GM18507 (cell line): Measurements from ENCODE around the gene DBH.
"Not testable (repeated sequence)": the region's sequence is repeated elsewhere in the genome, so short reads cannot be mapped to it uniquely, and the experiment has no call there.

ENCODE experiments used
- DNase-seq: peaks from one replicate; pipeline ENCODE4 v3.0.0; 2011; ENCODE audit warnings: low read depth; ENCODE audit not compliant: insufficient read length; ENCODE audit errors: extremely low spot score
- FAIRE-seq: peaks from 2 replicates; lab custom pipeline; 2011; peaks lifted over from hg19 to GRCh38; lab: Jason Lieb, UNC

DBH gene

DNA sequence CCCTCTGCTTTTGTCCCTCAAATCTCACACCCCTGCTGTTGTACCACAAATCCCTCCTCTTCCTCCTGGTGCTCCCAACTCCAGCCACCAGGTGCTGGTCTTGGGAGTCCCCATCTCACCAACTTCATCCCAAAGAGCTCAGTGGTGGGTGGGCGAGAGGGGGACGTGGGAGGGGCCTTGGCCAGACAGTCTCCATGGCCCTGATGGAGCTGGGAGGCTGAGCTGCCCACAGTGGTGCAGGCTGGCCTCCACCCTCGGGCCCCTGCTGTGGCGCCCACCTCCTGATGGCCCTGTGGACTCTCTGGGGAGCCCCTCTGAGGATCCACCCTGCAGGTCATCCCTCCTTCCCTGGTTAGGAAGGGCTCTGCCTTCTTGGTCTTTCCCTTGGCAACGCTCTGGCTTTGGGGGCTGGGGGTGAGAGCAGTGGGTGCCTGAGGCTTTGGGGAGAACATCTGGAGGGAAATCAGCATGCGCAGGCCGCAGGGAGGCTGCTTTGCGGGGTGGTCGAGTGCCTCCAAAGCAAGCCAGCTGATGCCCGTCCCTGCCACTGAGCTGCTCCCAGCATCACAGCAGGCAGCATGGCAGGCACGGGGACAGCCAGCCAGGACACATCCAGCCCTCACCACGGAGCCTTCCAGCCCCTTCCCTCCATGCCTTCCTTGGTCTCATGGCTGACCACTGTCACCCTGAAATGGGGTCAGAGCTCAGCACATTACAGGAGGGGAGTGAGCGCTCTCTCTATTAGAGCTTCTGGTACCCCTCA, 19.3 kb upstream of the DBH start:
- no peak for DNase-seq
- FAIRE-seq, result no peak

DNA sequence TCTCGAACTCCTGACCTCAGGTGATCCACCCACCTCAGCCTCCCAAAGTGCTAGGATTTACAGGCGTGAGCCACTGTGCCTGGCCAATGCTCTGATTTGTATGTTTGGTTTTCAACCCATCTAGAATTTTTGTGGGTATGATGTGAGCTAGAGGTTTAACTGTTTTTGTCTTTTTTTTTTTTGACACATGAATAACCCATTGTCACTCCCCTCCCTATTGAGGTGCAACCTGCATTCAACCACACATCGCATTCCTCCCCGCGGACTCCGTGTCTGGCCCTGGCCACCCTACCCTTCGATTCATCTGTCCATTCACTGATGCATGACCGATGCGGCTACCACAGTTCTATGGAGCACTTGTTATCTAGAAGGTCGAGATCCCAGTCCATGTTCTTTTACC, 17.4 kb upstream of the DBH start:
- DNase-seq (no peak), FAIRE-seq (no peak)

DNA sequence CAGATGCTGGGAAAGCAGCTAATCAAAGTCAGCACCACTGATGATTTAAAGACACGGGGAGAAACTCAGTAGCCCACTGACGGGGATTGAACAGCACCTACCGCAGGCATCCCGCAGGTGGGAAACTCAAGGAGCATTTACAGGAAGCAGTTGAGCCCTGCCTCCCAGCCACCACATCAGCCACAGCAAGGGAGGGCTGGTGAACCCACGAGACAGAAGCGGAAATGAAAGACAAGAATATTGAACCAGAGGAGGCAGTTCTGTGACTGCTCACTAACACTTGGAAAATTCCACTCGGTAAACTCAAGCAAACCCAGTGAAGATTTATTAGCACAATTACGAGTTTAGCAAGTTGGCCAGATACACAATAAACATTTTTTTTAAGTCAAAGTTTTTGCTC, 16.4 kb upstream of the DBH start:
- FAIRE-seq (peak; percentile 72), DNase-seq (no peak)

DNA sequence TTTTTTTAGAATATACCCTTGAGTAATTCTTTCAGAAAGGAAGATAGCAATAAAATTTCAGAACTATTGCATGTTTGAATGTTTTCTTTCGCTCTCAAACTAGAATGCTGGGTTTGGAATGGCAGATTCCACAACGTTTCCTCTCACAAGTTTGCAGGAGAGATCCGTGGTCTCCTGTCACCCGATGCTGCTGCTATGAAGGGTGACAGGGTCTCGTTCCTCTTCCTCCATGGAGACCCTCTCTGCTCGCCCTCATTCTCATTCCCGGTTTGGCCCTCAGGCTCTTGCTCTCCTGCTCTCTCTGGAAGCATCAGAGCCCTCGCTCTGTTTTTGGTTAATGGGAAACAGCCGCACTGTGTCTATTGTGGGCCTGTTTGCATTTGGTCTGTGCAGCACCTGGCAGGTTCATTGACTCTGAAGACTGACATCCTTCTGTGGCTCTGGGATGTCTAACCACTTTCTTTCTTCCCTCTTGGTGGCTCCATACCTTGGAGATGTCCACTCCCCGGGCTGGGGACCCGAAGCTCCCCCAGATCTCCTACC, 14.4 kb upstream of the DBH start:
- no peak for DNase-seq
- no peak for FAIRE-seq

DNA sequence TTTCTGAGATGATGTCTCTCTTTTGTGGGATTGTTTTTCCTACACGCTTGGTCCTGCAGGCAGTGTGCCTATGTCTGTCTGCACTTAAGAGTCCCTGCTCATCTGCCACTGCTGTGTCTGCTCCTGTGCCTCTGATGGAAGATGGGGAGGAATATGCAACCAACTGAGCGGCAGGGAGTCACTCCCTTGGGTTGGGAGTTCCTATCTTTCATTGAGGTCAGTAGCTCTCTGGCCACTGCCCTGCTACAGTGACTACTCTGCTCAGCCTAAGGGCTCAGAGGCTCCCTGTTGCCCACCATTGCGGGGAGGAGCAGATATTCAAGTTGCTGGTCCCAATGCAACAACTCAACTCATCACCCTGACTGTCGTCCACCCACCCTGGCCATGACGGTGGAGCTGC, 13.6 kb upstream of the DBH start:
- DNase-seq (no peak), FAIRE-seq (no peak)

DNA sequence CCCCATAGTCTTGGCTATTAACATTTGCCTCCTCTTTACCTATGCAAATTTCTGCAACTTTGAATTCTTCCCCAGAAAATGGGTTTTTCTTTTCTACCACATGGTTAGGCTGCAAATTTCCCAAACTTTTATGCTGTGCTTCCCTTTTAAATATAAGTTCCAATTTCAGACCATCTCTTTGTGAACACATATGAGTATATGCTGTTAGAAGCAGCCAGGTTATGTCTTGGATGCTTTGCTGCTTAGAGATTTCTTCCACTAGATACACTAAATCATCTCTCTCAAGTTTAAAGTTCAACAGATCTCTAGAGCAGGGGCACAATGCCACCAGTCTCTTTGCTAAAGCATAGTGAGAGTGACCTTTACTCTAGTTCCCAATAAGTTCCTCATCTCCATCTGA, 10.2 kb upstream of the DBH start:
- not testable (repeated sequence) for DNase-seq, FAIRE-seq

DNA sequence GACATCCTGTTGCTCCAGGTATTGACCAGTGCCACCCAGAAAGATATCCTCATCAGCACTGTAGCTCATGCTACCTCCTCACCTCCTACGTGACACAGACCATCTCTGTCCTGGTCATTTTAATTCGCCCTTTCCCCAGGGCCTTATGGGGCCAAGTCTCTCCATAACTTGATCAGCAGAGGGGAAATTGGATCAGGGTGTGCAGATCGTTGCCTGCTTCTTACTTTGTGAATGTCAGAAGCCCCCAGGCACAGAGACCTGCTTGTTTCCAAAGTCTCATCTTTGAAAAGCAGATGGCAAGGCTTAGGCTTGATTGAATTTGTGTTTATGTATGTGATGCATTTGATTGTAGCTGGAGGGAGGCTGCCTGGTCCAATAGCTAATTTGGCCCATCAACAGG, 8.8 kb upstream of the DBH start:
- no peak for FAIRE-seq
- DNase-seq, result no peak

DNA sequence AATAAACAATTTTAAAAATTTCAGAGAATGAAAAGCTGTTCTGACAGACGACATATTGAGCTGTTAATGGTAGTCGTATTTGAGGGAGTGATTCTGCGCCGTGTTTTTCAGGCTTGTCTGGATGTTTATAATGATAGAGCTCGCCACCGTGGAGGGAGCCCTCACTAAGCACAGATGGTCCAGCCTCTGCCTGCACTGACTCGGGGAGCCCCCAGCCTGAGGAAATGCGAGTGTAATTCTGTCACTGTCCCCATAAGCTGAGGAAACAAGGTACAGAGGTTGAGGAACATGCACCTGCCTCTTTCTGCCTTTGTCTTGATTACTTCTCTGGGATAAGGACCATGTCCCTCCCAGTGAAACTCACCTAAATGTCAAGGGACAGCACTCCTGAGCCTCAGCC, 7.4 kb upstream of the DBH start:
- FAIRE-seq (no peak), DNase-seq (no peak)

DNA sequence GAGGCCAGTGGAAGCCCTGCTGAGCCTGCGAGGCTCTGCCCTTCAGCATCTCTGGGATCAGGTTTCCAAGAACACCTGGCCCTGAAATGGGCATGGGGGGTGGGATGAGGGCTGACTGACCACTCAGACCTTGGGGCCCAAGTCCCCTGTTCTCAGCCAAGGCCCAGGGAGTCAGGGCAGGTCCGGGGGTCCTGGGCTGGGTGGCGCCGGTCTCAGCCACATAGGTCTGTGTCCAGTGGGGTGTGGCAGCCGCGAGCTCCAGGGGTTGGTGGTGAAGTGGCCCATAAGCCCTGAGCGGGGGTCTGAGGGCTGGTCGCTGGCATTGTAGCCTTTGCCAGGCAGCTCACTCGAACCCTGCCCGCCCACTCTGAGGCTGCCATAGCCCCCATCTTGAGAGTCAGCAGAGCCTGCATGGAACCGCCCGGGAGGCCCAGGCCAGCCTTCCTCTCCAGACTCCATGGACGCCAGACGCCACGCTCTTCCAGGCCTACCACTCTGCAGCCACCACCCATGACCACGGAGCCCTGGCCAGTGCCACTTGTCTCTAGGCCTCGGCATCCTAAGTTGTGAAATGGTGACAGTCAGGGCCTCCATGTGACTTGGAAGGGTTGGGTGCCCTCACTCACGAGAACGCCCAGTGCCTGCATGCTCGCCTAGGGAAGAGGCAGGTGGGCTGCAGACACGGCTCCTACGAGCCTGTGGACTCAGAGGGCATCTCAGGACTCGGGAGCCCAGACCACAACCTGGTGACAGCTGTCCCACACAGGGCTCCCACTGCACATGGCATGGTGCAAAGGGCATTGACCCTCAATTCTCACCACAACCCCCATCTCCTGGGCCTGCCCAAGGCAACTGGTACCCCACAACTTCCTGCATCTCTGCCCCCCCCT, 6.7 kb upstream of the DBH start:
- no peak for DNase-seq
- no peak for FAIRE-seq

DNA sequence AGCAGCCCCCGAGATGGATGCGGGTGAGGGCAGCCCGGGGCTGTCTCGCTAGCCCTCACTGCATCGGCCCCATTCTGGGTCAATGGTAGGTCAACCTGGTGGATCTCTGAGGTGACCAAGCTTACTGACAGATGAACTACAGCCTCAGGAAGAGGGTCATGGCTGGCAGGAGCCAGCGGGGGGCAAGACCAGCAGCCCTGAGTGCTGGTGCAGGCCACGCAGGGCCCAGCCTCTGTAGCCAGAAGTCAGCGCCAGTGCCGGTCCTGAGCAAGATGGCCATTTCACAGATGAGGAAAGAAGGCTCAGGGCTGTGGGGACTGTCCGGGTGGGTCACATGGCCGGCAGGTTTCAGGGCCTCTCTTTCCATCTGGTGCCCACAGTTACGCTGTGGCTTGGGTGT, 5.1 kb upstream of the DBH start:
- DNase-seq (no peak), FAIRE-seq (no peak)

DNA sequence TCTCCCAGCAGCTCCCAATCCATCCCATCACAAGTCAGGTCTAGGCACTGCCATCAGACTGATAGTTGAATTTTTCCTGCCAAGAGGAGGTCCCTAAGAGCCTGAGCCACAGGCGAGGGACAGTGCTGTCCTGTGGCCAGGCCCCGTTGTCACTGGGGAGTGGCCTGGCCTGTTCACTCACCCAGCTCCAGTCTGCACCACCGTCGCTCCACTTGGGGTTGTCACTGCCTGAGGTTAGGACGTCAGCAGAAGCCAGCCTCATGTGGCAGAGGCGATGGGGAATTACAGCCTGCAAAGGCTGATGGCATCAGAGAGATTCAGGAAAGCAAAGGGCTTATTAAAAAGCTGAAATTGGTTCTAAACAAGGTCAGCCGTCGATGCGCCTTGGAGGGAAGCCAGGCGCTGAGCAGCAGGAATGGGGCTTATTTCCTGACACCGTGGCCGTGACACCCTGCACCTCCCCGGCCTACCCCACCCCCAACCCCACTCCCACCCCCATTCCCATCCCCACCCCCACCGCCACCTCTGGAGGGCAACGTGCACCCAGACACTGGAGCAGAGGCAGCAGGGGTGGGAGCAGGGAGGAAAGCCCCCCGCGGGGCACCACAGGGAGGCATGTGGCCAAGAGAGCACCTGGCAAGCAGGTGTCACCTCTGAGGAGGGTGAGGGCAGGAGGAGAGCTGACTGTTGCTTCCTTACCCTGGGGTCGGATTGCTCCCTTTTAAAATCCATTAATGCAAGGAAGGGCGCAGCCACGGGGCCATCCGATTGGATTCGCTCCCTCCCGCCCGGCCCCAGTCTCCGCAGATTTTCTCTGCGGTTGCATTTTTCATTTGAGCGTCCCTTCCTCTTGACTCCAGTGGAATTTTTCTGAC, 3.1 kb upstream of the DBH start:
- no peak for DNase-seq
- no peak for FAIRE-seq

DNA sequence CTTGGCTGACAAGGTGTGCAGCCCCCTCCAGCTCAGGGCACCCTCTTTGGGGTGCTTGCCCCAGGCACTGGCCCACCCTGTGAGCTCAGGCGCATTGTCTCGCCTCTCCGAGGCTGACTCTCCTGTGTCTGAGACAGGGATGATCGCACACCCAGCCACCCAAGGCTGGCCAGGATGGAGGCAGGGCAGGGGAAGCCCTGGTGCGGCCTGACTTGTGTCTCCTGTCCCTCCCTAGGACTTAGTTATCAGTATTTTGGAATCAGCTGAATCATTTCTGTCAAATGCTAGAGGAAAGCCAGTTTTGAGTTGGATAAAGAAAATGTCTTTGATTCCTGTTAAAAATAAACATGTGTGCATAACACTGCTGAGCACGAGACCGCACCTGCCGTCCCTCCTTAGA, 2.5 kb upstream of the DBH start:
- FAIRE-seq, result no peak
- no peak for DNase-seq

DNA sequence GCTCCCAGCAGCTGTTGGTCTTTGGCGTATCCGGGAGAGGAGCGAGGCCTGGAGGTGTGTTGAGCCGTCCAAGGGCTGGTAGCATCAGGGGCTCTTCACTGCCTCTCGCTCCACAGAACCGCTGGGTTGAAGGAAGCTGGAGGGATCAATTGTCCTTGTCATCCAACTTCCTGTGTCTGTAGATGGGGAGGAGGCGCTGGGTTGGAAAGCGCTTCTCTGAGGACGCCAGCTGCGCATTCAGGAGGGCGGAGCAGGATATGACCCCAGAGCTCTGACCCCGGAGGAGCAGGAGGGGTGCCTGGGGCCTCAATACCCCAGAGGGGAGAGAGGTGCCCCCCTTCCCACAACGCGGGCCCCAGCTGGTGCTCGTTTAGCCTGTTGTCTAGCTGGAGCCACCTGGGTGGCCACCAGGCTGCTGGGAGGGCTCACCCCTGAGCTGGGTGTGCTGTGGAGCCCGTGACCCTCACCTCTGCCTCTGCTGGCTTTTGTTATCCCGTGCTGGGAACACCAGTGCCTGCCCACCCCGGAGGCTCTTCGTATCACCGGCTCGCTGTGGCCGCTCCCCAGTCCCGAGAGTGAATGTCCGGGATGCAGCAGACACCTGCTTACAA, 2.0 kb upstream of the DBH start:
- FAIRE-seq (no peak), DNase-seq (no peak)

DNA sequence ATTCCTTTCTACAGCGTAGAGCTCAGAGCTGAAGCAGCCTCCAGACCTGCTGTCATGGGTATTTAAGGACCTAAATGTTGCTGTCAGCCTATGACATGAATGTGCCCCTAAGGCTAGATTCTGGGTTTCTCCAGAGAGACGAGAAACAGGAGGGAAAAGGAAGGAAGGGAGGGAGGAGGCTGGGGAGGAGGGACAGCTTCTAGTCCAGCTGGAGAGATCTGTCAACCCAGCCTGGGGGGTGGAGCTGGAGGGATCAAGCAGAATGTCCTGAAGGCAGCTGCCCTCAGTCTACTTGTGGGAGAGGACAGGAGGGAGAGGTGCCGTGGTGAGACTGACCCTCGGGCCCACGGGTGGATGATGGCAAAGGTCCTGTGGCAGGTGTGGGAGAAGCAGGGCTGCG, 1.1 kb upstream of the DBH start:
- DNase-seq (no peak), FAIRE-seq (no peak)

DNA sequence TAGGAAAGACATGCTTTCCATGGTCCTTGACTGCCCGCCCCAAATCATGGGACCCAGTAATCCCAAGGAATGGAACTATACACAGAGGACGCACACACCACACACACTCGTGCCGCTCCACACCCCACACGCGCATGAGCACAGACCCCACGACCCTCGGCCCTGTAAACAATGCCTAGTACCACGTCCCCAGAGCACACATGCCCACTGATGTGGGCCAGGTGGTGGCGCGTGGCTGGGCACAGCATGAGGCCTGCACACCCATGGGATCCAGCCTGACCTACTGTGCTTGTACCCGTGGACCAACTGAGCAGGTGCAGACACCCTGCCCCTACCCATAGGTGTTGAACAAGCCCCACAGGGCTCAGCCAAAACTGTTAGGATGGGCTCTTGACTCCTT, 739 bp downstream of the DBH start:
- FAIRE-seq (no peak), DNase-seq (no peak)

DNA sequence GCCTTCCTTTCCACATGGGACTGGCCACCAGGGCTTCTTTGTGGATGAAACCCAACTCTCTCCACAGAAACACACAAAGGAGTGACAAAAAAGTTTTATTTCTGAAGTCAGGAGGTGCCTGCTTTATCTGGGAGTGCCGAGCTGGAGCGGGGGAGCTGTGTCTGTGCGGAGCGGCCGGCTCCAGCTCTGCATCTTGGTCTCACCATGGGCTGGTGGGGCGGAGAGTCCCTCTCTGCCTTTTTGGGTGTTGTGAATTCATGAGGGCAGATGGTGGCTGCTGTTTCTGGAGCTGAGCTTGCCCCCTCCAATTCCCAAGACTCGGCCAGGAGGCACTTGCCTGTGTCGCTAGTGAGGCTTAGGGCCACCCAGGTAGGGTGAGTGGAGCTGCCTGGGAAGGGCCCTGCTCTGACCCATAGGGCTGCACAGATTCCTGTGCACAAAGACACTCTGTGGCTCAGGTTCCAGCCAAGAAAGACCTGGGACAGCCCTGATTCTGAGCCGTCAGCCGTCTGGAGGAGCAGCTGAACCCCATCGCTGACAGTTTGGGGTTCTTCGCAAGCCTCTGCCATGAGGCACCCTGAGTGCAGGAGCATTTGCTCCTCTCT, 1.4 kb downstream of the DBH start:
- DNase-seq, result no peak
- no peak for FAIRE-seq

DNA sequence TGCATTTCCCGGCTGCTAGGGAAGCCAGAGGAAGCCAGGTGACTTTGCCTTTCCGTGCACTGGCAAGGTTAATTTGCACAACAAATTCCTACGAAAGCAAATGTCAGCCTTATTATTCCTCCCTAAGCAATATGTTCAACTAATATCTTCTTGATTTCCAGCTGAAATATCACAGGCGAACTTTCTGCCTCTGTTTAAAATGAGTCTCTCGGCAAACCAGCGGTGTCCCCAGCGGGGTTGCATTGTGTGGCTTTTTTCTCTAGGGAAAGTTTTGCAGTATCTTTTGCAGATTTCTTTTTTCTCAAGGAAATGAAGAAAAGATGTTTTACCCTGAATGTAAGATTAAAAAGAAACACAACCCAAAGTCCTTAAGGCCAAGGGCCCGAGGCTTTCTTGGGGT, 1.9 kb downstream of the DBH start:
- FAIRE-seq (no peak), DNase-seq (no peak)

DNA sequence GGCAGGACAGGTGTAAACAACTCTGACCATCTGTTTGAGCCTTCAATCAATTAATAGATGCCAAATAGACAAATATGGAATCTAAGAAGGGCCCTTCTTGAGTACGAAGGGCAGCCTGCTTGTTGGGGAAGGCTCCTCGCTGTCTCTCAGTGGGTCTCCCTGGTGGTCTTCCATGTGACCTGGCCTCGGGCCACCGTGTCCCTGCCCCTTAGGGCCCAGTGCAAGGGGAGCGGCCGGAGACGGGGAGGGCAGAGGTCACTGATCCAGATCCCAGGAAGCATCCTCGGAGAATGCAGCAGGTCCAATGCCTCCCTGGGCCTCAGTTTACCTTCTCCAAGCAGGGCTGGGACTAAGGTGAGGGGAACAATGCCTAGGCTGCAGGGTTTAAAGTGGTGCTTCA, 2.5 kb downstream of the DBH start:
- no peak for DNase-seq
- FAIRE-seq, result no peak

DNA sequence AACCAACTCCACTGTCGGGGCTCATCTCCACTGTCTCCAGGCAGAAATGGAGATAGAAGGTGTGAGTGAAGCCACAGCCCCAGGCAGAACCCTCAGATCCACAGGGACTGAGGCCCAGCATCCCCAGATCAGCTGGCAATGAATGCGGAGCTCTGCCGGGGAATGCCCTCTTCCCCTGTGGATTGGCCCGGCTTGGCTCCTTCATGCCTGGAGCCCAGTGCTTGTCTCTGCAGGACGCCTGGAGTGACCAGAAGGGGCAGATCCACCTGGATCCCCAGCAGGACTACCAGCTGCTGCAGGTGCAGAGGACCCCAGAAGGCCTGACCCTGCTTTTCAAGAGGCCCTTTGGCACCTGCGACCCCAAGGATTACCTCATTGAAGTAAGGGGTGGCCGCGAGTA, 3.5 kb downstream of the DBH start:
- DNase-seq (no peak), FAIRE-seq (no peak)
